GM19395 (cell line): ENCODE results near the gene PARD6G.

Source experiments
- ATAC-seq: cut with Tn5 transposase; IDR thresholded peaks from one replicate; pipeline ENCODE4 v1.9.1; 2021; ENCODE audit warnings: mild to moderate bottlenecking, moderate library complexity; ENCODE audit not compliant: unreplicated experiment

Gene PARD6G

DNA sequence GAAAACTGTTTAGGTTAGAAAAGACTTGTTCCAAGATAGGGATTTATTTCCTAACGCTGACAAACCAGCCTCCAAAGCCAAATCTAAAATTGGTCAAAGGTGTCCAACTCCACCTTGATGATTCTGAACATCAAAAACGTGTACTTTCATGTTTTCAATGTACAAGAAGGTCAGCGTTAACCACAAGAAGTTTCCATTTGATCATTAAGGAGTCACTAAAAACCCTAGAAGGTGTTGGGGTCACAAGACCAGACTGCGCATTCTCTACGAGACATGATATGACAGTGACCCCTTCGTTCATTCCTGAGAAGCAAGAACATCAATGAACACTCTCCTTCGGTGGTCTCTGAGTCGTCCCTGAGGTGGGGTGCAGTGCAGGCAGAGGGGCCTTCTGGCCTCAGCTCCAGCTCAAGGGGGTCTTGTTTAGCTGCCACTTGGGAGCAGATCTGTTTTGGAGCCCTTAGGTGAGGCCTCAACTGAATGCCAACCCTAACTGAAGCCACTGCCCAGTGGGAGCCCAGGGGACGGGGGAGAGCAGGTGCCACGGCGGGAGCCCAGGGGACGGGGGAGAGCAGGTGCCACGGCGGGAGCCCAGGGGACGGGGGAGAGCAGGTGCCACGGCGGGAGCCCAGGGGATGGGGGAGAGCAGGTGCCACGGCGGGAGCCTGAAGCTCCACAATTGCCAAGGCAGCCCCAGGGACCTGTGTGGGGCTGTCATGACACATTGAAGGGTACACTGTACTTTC is 55.2 kb downstream of the PARD6G start:
- no peak for ATAC-seq

DNA sequence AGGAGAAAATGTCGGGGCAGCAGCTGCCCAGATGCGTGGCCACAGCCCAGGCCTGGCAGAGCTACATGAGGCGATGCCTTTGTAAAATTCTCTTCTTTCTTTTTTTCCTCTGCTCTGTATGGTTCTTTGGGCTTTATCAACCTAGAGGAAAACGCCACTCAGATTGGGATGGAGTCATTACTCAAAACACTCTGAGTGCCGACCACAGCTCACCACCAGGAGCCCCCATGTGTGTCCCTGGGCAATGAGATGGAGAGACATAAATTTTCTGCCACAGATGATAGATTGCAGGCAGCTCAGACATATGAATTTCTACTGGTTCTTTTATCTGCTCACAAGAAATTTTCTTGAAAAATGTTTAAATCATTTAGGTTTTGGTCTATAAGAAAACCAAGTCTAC is 56.0 kb downstream of the PARD6G start:
- ATAC-seq, result no peak

DNA sequence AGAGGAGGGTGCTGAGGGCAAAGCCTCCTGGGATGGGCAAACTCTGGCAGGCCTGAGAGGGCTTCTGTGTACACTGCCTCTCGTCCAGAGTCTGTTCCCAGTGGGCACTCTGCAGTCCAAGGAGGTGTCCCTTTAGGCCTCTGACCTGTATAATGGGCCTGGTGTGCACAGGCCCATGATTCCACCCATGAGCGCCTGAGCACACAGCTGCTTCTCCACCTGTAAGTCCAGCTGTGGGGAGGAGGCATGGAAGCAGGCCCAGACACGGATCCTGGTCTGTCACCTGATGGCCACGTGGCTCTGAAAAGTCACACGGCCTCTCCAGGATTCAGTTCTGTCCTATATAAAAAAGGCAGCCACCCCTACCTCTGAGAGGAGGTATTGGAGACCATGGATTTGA is 57.0 kb downstream of the PARD6G start:
- ATAC-seq, result no peak

DNA sequence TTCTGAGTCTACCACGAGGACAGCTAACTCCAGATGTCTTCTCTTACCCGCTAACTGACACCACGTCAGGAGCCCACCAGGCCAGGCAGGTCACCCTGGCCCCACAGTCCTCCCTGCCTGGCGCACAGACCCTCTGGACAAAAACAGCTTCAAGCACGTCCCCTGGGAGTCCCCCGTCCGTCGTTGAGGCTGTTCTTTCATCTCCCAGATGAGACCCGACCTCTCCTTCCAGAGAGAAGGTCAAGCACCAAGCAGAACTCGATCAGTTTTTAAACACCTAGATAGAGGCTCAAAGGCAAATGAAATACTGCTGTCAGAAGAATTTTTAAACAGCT is 57.8 kb downstream of the PARD6G start:
- no peak for ATAC-seq

DNA sequence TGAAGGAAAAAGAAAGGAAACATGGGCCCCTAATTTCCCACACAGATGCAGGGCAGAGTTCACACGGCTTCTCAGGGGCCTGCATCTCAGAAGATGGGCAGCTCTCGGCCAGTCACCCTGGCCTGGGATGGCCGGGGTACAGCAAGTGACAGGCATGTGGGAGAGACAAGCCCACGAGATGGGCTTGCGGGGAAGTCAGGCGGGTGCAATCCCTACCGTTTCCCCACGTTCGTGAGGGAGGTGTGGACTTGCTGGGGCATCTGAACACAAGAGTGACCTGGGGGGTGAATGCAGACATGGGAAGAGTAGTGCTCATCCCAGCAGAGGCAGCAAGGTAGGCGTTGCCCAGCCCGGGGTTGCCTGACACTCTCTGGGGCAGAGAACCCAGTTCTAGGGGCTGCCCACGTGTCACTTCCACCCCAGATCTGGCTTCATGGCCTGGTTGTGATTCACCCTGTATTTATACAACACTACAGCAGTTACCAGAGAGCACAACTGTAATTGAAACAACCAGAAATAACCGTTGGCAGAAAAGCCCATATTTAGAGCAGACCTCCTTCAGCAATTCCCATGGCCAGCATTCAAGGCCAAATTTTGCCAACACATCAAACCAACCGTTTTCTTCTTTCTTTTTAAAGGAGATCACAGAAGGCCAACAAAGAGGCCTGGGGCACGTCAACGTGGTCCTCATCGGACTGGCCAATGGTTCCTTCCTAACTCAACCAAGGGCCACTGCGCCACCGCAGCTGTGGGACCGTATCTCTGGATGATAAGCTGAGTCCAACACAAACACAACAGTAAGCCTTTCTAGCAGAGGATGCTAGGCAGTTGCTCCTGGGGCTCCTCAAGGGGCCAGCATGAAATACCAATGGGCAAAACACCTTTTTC is 58.4 kb downstream of the PARD6G start:
- no peak for ATAC-seq

DNA sequence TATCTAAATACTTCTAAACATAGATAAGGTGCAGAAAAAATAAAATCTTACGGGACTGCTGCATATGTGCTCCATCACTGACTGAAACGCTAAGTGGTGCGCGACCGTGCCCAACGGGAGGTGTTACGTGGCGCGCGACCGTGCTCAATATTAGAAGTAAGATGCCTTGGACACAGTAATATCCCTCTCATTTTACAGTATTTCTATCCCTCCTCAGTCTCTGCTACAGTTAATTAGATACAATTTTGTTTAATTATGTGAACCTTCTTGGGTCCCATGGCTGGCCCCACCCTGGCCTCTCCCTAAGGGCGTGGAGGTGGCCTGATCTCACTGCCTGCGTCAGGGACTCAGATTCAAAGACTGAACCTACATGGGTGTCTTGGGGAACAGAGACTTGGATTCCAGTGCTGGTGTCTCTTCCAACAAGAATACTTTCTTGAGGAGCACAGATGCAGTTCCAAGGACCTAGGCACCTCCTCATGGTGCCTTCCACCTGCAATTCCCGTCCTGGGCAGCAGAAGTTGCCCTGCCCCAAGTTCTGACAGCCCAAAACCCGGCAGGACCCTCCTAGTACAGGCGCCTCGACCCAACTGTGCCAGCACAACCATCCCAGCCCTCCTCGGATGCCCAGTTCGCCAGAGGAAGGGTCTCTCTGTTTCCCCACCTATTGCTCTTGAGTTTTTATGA is 59.2 kb downstream of the PARD6G start:
- ATAC-seq, result no peak

DNA sequence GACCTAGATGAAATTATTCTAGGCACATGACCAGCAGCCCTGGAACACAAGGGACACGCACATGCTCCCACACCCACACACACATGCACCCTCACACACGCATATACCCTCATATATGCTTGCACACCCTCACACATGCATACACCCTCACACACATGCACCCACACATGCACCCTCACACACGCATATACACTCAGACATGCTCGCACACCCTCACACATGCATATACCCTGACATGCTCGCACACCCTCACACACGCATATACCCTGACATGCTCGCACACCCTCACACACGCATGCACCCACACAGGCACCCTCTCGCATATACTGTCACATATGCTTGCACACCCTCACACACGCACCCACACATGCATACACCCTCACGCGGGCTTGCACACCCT is 61.8 kb downstream of the PARD6G start:
- ATAC-seq, result no peak

DNA sequence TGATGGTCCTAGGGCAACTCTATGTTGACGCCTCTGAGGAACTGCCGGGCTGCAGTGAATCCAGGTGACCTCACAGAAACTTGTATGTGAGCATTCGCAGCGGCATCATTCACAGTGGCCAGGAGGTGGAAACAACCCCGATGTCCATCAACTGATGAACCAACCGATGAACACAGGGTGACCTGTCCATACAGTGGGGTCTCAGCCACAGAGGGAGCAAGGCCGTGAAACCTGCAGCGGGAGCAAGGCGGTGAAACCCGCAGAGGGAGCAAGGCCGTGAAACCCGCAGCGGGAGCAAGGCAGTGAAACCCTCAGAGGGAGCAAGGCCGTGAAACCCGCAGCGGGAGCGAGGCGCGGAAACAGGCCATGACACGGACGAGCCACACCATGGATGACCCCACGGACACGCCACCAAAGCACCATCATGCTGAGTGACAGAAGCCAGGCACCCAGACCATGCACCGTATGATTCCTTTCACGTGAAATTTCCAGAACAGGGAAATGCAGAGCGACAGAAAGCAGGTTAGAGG is 63.0 kb downstream of the PARD6G start:
- ATAC-seq, result no peak

DNA sequence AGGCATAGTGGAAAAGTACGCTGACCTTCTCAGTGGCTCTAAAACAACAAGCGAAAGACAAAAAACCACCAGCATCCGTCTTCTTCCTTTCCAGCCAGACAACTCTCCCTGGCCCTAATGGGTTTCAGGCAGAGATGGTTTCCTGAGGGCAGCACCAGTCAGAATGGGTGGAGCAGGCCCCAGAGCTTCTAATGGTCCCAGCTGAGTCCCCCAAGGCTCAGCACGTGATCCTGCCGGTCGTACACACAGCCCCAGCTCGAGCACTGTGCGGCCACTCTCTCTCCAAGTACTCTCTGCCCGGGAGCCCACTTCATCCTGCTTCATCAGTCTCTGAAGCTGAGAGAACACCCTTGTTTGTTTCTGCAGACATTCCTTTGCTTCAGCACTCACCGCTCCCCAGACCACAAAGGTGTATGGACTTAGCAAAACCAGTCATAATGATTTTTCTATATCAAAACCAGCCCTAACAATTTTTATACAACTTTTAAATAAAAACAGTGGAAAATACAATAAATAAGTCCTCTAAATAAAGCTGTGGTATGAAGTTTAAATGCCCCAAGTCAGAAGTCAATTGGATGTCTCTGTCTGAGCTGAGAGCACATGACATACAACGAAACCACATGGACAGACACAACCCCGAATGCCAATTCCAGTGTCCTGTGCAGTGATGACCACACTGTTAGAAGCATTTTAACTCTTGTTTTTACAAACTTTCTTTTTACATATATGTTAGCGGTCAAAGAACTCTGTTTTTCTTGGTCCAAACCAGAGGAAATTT is 63.9 kb downstream of the PARD6G start:
- no peak for ATAC-seq

DNA sequence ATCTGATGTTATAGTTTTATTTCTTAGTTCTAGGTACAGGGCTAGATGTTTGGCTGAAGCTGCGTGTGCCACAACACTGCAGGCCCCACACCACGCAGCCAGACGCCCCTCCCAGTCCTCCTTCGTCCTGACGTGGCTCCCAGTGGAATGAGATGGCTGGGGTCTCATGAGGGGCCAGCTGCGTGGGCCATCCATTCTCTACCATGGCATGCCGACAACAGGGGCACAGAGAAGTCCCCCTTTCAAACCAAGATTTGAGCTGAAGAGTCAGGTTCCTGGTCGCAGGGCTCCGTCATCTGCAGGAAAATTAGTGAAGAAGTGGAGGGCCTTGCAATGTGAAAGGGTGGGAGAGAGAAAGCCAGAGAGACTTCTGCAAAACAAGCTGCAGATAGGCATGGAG is 64.5 kb downstream of the PARD6G start:
- no peak for ATAC-seq

DNA sequence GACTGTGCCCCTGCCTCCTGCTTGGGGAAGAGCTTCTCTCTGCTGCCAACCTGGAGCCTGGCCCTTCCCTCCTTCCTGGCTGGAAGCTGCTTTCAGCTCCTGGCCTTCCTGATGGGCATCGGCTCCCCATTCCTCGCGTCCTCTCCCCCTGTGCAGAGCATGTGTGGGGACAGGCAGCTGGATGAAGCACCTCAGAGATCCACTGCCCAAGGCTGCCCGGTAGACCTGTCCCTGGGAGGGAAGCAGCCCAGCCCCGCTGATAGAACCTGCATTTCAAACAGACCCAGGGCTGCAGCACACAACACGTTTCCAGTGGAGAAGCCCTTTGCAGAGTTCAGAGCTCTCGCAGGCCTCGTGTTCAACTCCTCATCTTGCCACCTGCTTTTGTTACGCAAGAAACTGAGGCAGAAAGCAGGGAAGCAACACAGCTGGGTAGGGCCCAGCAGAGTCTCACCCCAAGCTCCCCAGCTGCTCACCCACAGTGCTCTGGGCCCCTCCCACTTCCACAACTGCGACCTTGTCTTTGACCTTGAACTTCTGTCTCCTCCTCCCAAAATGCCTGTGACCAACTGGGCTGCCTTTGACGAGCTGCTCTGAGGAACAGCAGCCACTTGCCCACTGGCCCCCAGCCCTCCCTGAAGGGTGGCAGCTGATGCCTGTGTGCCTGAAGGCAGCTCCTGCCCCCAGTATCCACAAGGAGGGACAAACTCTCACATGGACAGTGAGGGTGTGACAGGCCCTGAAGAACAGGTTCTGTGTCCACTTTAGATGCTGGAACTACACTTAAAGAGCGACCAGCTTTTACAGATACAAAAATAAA is 65.5 kb downstream of the PARD6G start:
- ATAC-seq, result no peak

DNA sequence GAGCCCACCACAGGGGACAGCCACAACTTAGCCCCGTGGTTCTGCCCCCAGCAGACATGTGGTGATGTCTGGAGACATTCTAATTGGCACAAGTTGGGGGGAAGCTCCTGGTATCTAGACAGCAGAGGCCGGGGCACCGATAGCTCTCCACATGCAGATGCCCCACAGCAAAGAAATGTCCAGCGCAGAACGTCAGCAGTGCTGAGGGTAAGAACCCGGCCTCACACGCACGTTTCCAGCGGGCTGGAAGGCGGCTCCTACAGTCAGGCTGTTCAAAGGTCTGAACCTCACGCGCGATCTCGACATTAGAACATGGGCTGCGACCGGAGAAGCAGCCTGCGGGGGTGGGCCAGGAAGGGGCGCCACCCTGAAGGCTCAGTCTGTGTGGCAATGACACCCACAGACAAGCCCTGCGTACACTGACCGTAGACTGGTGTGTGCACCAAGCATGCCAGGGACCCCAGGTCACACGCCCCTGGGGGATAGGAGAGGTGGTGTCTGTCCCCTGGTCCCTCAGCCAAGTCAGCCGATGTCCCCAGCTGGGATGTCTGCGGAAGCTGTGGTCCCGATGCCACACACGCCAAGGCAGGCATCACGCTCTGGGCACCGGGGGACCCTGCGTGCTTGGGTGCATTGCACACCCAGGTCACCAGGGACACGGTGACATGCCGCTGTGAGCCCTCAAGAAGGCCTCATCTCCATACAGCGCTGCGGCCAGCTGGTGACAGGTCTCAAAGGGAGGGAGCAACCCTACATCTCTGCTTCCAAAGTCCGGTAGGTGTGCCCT is 66.3 kb downstream of the PARD6G start:
- no peak for ATAC-seq

DNA sequence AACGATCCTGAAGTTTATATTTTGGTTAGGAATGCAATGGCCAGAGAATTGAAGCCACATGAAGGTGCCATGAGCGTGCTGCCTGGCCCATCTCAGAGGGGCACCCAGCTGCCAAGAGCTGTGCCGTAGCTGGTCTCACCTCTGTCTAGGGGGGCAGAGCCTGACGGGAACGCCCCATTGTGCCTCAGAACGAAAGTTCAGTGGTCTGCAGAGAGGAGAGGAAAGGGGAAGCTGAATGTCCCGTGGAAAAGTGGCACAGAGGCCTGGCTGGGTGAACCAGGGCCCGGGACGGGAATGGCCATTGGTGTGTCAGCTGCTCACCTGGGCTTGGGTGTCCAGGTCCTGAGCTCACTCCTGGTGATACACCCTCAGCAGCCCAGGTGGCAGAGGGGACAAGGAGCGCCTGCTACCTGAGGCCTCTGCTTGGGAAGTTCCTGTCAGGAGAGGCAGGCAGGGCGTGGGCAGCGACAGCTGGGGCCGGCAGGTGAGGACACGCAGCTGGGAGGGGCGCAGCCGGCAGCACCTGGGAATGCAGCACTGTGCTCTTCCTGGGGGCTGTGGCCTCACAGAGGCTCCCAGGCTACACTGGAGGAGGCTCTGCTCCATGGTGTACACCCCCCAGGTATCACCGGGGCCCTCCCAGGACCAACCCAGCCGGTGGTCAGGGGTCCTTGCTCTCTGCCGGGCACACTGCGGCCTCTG is 67.3 kb downstream of the PARD6G start:
- no peak for ATAC-seq

DNA sequence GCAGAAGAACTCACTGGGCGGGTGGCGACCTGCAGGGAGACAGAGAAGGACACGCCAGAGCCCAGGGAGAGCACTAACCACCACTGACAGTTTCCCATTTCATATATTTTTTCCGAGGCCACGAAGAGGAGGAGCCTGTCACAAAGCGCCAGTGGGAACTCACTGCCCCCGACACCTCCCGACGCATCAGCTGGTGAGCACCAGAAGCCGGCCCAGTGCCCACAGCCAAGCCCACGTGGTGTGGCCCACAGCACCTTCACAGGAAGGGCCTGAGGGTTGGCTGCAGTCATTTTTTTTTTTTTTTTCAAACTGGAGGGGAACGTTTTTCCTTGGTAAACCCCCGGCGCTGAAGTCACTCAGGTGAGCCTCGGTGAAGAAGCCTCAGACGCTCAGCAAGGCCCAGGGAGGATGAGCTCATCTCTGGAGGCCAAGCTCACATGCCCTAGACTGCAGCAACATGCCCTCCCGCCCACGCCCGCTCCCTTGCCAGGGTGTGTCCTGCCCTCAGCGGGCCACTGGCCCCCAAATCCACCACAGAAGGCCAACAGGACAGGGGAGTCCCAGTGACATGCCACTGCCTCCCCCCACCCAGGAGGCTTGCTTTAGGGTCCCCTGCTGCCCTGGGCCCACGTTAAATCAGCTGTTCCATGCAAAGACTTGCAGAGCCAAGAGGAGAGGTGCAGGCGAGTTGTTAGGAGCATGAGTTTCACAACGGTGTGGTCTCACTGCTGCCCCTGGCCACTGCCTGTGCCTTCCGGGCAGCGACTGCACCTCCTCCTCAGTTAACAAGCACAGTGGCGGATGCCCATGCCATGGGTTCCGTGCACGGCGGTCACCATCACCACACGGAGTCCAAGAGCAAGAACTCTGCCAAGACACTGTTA is 68.1 kb downstream of the PARD6G start:
- ATAC-seq, result no peak

DNA sequence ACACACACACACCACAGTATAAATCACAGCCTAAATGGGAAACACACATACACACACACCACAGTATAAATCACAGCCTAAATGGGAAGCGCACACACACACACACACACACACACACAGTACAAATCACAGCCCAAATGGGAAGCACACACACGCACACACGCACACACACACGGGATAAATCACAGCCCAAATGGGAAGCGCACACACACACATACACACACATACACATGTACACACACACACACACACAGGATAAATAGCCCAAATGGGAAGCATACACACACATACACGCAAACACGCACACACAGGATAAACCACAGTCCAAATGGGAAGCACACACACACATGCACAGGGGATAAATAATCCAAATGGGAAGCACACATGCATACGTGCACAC is 70.2 kb downstream of the PARD6G start:
- ATAC-seq, result no peak

DNA sequence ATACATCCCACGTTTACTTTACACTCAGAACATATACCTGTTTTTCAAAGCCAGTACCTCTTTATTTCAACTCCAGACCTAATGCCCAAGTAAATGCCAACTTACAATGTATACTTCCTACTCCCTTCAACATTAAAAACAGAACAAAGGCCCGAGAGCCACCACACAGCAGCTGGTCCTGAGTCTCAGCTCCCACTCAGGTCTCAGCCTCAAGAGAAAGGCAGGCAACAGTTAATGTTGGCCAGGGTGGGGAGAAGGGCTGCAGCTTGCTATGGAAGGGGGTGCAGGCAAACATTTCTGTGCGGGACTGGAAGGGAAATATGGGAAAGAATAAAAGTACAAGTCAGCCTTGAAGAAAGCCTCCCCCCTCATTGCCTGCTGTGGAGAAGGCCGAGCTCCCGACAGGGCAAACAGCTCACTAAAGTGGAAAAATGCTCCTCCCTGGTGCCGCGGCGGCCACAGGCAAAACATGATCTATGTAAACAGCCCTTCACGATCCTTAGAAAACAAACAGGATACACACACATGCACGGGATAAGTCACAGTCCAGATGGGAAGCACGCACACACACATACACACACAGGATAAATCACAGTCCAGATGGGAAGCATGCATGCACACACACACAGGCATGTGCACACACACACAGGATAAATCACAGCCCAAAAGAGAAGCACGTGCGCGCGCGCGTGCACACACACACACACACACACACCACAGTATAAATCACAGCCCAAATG is 70.8 kb downstream of the PARD6G start:
- no peak for ATAC-seq
